Liver (tissue), 9 donors: ENCODE measurements around the gene SLC25A1. TPM values are rescaled to one million over a fixed set of nuclear protein-coding genes. Genes with fewer than 3 reads are reported as not detected.

Experiments
- DNase-seq: peaks from one replicate; pipeline ENCODE4 v3.0.0-alpha.2; 2017; ENCODE audit warnings: low spot score
- H3K27ac ChIP-seq, 2 donors: one replicate each; pipeline ENCODE4 v1.7.0; 2013; ENCODE audit warnings: inconsistent platforms in 2 of 2, low read length in 2 of 2, control low read depth in 1 of 2, low read depth in 1 of 2, mild to moderate bottlenecking in 1 of 2
- H3K27me3 ChIP-seq, 4 donors: one replicate each; pipeline versions ENCODE4 v1.6.1 to v1.7.0; 2013; ENCODE audit warnings: low read length in 3 of 4, inconsistent platforms in 1 of 4, mild to moderate bottlenecking in 1 of 4, moderate library complexity in 1 of 4; ENCODE audit not compliant: control insufficient read depth in 4 of 4, insufficient read depth in 4 of 4
- H3K36me3 ChIP-seq, 4 donors: one replicate each; pipeline versions ENCODE4 v1.6.1 to v1.7.0; 2013; ENCODE audit warnings: low read length in 3 of 4, mild to moderate bottlenecking in 3 of 4, low read depth in 1 of 4, moderate library complexity in 1 of 4; ENCODE audit not compliant: control insufficient read depth in 4 of 4, insufficient read depth in 3 of 4
- H3K4me1 ChIP-seq, 4 donors: one replicate each; pipeline versions ENCODE4 v1.6.1 to v1.7.0; 2013; ENCODE audit warnings: low read length in 3 of 4, mild to moderate bottlenecking in 3 of 4, moderate library complexity in 1 of 4; ENCODE audit not compliant: control insufficient read depth in 4 of 4, insufficient read depth in 4 of 4
- H3K4me3 ChIP-seq, 3 donors: one replicate each; pipeline versions ENCODE4 v1.6.1 to v1.7.0; 2013; ENCODE audit warnings: low read length in 3 of 3, control low read depth in 1 of 3, low read depth in 1 of 3, mild to moderate bottlenecking in 1 of 3
- H3K9ac ChIP-seq, 2 donors: one replicate each; pipeline ENCODE4 v1.7.0; 2013; ENCODE audit warnings: low read length in 2 of 2, mild to moderate bottlenecking in 2 of 2, moderate library complexity in 2 of 2, control low read depth in 1 of 2, low read depth in 1 of 2
- H3K9me3 ChIP-seq, 4 donors: one replicate each; pipeline versions ENCODE4 v1.6.1 to v1.7.0; 2013; ENCODE audit warnings: low read length in 3 of 4; ENCODE audit not compliant: control insufficient read depth in 4 of 4
- EGR1 ChIP-seq, 2 donors: IDR thresholded peaks; 2 replicates each; pipeline ENCODE4 v1.6.1; 2016 to 2018; ENCODE audit warnings: antibody characterized with exemption in 2 of 2, low read depth in 2 of 2
- FOXA1 ChIP-seq: IDR thresholded peaks from 2 replicates; pipeline ENCODE4 v1.6.1; 2016; ENCODE audit warnings: antibody characterized with exemption
- FOXA2 ChIP-seq: IDR thresholded peaks from 2 replicates; pipeline ENCODE4 v1.6.1; 2016; ENCODE audit warnings: antibody characterized with exemption
- GABPA ChIP-seq, 2 donors: IDR thresholded peaks in 1 of 2; conservative IDR thresholded peaks in 1 of 2; 2 replicates each; pipeline ENCODE4 v1.6.1; 2016; ENCODE audit warnings: antibody characterized with exemption in 2 of 2, mild to moderate bottlenecking in 1 of 2, moderate library complexity in 1 of 2
- HNF4A ChIP-seq, 2 donors: conservative IDR thresholded peaks; 2 replicates each; pipeline ENCODE4 v1.6.1; 2016; ENCODE audit warnings: antibody characterized with exemption in 2 of 2, mild to moderate bottlenecking in 2 of 2
- JUND ChIP-seq, 2 donors: IDR thresholded peaks; 2 replicates each; pipeline ENCODE4 v1.6.1; 2016; ENCODE audit warnings: antibody characterized with exemption in 2 of 2
- MAX ChIP-seq: IDR thresholded peaks from 2 replicates; pipeline ENCODE4 v1.6.1; 2016; ENCODE audit warnings: antibody characterized with exemption
- NR2F2 ChIP-seq: IDR thresholded peaks from 2 replicates; pipeline ENCODE4 v1.6.1; 2016; ENCODE audit warnings: antibody characterized with exemption
- RXRA ChIP-seq, 2 donors: IDR thresholded peaks; 2 replicates each; pipeline ENCODE4 v1.6.1; 2017 to 2018; ENCODE audit warnings: antibody characterized with exemption in 2 of 2, mild to moderate bottlenecking in 1 of 2
- SP1 ChIP-seq: IDR thresholded peaks from 2 replicates; pipeline ENCODE4 v1.6.1; 2018; ENCODE audit warnings: antibody characterized with exemption, mild to moderate bottlenecking
- YY1 ChIP-seq: IDR thresholded peaks from 2 replicates; pipeline ENCODE4 v1.6.1; 2016; ENCODE audit warnings: antibody characterized with exemption, mild to moderate bottlenecking
- WGBS: extraction: QIAGEN DNeasy Blood & Tissue Kit; methylation state at CpG from one replicate; pipeline ENCODE4 v1.1.7; 2013; 5-methylcytosine and 5-hydroxymethylcytosine counted together
- polyA plus RNA-seq, 2 donors: library from polyadenylated mRNA; stranded (reverse) in 1 of 2; unstranded in 1 of 2; fragments of 200-250 nt in 1 of 2; fragments of >200 nt in 1 of 2; fragmentation: Nextera tagmentation in 1 of 2; extraction: Ambion mirVana in 1 of 2; gene quantifications; one replicate each; pipeline versions ENCODE4 v1.2.1 to v1.2.3, GENCODE V29; 2013 to 2015
- total RNA-seq, 2 donors: library from RNA; depleted of rRNA; stranded (reverse); fragments of >200 nt; gene quantifications; one replicate each; pipeline ENCODE4 v1.2.3, GENCODE V29; 2014
- TF ChIP-seq, protein P1 (sequence below): IDR thresholded peaks from 2 replicates; pipeline ENCODE4 v1.6.1; 2016; ENCODE audit warnings: antibody characterized with exemption, mild to moderate bottlenecking
- TF ChIP-seq, protein P2 (sequence below): IDR thresholded peaks from 2 replicates; pipeline ENCODE4 v1.6.1; 2016; ENCODE audit warnings: antibody characterized with exemption
- TF ChIP-seq, protein P3 (sequence below): fragments of 150-350 bp; IDR thresholded peaks from 2 replicates; pipeline ENCODE4 v1.5.1; 2017; ENCODE audit warnings: improper control_type of control experiment, low read depth, low read length; ENCODE audit not compliant: missing input control
- donor health status: healthy.
- donor health status: healthy.
- donor health status: healthy.
- donor health status: healthy.
- donor health status: healthy.

SLC25A1 gene
- total and polyA plus RNA-seq, 4 donors: 59.5 to 78.3 (median 73.9) TPM

DNA sequence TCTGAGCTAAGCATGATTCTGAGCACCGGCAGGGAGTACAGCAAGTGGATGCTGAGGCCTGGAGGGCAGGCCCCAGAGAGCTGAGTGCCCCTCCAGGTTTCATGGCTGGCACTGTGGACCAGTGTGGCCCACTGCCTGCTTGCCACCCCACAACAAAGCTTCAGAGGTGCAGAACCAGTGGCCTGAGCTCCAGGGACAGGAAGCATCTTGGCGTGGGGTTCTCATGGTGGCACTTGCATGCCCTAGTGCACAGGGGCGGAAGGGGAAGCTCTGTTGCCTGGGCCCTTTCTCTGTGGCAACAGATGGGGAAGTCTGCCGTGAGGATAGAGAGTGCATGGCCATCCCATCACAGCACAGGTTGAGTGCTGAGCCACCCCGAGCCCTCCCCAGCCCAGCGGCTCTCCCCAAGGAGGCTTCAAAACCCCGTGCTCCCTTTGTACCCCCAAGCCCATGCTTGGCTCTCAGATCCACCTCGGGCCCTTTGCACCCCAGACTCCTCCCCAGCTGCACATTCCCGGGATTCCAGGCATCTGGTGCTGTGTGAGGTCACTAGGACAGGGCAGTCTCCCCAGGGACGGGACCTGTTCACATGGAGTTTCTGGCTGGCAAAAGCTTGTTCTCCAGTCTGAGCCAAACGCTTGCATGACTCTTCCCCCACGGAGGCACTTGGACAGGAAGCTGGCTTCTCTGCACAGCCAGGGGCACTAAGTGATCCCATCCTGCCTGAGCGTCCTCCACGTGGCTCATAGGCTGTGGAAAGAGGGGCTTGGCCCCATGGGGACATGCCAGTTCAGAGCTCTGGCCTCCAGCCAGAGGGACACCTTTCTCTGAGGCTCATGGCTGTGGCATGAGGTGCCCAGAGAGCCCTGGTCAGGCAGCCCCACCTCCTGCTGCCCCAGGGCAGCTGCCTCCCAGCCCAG, 4.2 kb downstream of the SLC25A1 start:
- H3K9me3 ChIP-seq: no peaks in the 10 kb centered on the region
- no peaks in the 10 kb centered on the region for H3K36me3 ChIP-seq
- peaks cover 0 to 7% (median 0%) of the 10 kb centered on the region in 4 donors for H3K27me3 ChIP-seq
- TF ChIP-seq JUND (IDR thresholded peaks at IDR 0.05) (no peak), SP1 (peak; percentile 39), YY1 (peak; percentile 40), NR2F2 (no peak), FOXA2 (no peak), MAX (peak; percentile 43), RXRA (IDR thresholded peaks at IDR 0.05) (peak; percentile 62 to 80), EGR1 (IDR thresholded peaks at IDR 0.05; ENCODE audit: low read depth in 2 of 2) (no peak), GABPA (IDR thresholded peaks at IDR 0.05 in 1 of 2, conservative IDR thresholded peaks at IDR 0.05 in 1 of 2) (peak in 1 of 2 donors; percentile 68), FOXA1 (no peak), HNF4A (conservative IDR thresholded peaks at IDR 0.05) (peak in 1 of 2 donors; percentile 49)
- TF ChIP-seq, protein P1, sequence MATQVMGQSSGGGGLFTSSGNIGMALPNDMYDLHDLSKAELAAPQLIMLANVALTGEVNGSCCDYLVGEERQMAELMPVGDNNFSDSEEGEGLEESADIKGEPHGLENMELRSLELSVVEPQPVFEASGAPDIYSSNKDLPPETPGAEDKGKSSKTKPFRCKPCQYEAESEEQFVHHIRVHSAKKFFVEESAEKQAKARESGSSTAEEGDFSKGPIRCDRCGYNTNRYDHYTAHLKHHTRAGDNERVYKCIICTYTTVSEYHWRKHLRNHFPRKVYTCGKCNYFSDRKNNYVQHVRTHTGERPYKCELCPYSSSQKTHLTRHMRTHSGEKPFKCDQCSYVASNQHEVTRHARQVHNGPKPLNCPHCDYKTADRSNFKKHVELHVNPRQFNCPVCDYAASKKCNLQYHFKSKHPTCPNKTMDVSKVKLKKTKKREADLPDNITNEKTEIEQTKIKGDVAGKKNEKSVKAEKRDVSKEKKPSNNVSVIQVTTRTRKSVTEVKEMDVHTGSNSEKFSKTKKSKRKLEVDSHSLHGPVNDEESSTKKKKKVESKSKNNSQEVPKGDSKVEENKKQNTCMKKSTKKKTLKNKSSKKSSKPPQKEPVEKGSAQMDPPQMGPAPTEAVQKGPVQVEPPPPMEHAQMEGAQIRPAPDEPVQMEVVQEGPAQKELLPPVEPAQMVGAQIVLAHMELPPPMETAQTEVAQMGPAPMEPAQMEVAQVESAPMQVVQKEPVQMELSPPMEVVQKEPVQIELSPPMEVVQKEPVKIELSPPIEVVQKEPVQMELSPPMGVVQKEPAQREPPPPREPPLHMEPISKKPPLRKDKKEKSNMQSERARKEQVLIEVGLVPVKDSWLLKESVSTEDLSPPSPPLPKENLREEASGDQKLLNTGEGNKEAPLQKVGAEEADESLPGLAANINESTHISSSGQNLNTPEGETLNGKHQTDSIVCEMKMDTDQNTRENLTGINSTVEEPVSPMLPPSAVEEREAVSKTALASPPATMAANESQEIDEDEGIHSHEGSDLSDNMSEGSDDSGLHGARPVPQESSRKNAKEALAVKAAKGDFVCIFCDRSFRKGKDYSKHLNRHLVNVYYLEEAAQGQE: peak; percentile 21
- TF ChIP-seq, protein P2, sequence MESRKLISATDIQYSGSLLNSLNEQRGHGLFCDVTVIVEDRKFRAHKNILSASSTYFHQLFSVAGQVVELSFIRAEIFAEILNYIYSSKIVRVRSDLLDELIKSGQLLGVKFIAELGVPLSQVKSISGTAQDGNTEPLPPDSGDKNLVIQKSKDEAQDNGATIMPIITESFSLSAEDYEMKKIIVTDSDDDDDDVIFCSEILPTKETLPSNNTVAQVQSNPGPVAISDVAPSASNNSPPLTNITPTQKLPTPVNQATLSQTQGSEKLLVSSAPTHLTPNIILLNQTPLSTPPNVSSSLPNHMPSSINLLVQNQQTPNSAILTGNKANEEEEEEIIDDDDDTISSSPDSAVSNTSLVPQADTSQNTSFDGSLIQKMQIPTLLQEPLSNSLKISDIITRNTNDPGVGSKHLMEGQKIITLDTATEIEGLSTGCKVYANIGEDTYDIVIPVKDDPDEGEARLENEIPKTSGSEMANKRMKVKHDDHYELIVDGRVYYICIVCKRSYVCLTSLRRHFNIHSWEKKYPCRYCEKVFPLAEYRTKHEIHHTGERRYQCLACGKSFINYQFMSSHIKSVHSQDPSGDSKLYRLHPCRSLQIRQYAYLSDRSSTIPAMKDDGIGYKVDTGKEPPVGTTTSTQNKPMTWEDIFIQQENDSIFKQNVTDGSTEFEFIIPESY: no peak
- TF ChIP-seq, protein P3, sequence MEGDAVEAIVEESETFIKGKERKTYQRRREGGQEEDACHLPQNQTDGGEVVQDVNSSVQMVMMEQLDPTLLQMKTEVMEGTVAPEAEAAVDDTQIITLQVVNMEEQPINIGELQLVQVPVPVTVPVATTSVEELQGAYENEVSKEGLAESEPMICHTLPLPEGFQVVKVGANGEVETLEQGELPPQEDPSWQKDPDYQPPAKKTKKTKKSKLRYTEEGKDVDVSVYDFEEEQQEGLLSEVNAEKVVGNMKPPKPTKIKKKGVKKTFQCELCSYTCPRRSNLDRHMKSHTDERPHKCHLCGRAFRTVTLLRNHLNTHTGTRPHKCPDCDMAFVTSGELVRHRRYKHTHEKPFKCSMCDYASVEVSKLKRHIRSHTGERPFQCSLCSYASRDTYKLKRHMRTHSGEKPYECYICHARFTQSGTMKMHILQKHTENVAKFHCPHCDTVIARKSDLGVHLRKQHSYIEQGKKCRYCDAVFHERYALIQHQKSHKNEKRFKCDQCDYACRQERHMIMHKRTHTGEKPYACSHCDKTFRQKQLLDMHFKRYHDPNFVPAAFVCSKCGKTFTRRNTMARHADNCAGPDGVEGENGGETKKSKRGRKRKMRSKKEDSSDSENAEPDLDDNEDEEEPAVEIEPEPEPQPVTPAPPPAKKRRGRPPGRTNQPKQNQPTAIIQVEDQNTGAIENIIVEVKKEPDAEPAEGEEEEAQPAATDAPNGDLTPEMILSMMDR: no peak
- H3K9ac ChIP-seq: no peak overlapping the region
- no peak overlapping the region for H3K4me3 ChIP-seq
- WGBS: 40% methylated on average over 14 of the region's 14 CpGs
- DNase-seq: no peak
- peak overlapping the region; percentile 75 to 78 for H3K27ac ChIP-seq
- H3K4me1 ChIP-seq: peaks cover 26 to 83% (median 65%) of the 10 kb centered on the region in 4 donors
